OCI-LY3 (cell line): ENCODE measurements around the gene COG2.

Experiments used
- H2AFZ ChIP-seq: fragments of 200-600, 300-600 bp; shearing (Covaris generic); 2 replicates; pipeline ENCODE4 v1.6.0; 2014; ENCODE audit warnings: antibody characterized with exemption, low read depth, low read length
- H3K27ac ChIP-seq: fragments of 200-600, 300-600 bp; sonication (generic); 2 replicates; pipeline ENCODE4 v1.5.1; 2014; ENCODE audit warnings: mild to moderate bottlenecking, low read length, moderate library complexity, mixed read lengths
- H3K27me3 ChIP-seq: fragments of 200-600, 300-600 bp; sonication (generic); 2 replicates; pipeline ENCODE4 v1.6.1; 2014; ENCODE audit warnings: low read depth, low read length, mixed read lengths
- H3K36me3 ChIP-seq: fragments of 200-600, 300-600 bp; sonication (generic); replicated peaks from 2 replicates; pipeline ENCODE3; 2014; ENCODE audit warnings: low read depth, low read length, mixed read lengths
- H3K4me1 ChIP-seq: fragments of 300-600, 200-600 bp; sonication (generic); 2 replicates; pipeline ENCODE4 v1.6.1; 2014; ENCODE audit warnings: low read length, mixed read lengths
- H3K4me2 ChIP-seq: fragments of 200-600, 300-600 bp; sonication (generic); 2 replicates; pipeline ENCODE4 v1.6.1; 2014; ENCODE audit warnings: low read length, mixed read lengths
- H3K4me3 ChIP-seq: fragments of 300-600, 200-600 bp; sonication (generic); 2 replicates; pipeline ENCODE4 v1.5.1; 2014; ENCODE audit warnings: antibody characterized with exemption, mild to moderate bottlenecking, low read length, moderate library complexity
- H3K79me2 ChIP-seq: fragments of 300-600, 200-600 bp; shearing (Covaris generic); 2 replicates; pipeline ENCODE4 v1.6.1; 2014; ENCODE audit warnings: mild to moderate bottlenecking, low read length, mixed read lengths
- H3K9ac ChIP-seq: fragments of 300-600, 200-600 bp; shearing (Covaris generic); 2 replicates; pipeline ENCODE4 v1.6.0; 2014; ENCODE audit warnings: mild to moderate bottlenecking, low read length, moderate library complexity
- H3K9me3 ChIP-seq: fragments of 200-600, 300-600 bp; shearing (Covaris generic); 2 replicates; pipeline ENCODE4 v1.6.1; 2014; ENCODE audit warnings: low read length, mixed read lengths; ENCODE audit not compliant: insufficient read depth
- H4K20me1 ChIP-seq: fragments of 200-600, 300-600 bp; sonication (generic); 2 replicates; pipeline ENCODE4 v1.6.1; 2016; ENCODE audit warnings: low read length, mixed read lengths; ENCODE audit not compliant: insufficient read depth
- CTCF ChIP-seq: fragments of 200-600, 300-600 bp; sonication (generic); IDR thresholded peaks from 2 replicates; pipeline ENCODE4 v1.5.1; 2014; ENCODE audit warnings: antibody characterized with exemption, low read length, low read depth
- EZH2phosphoT487 ChIP-seq: fragments of 200-600 bp; shearing (Covaris generic); IDR thresholded peaks from 2 replicates; pipeline ENCODE4 v1.6.1; 2018; ENCODE audit warnings: antibody characterized with exemption, mixed run types, low read depth

The COG2 gene

GRCh38 chr1:230691615-230692014, 49.3 kb downstream of the COG2 start:
- no peaks in the 10 kb centered on the region for H3K4me1 ChIP-seq
- H2AFZ ChIP-seq, result no peak overlapping the region
- no peaks in the 10 kb centered on the region for H3K27me3 ChIP-seq
- no peak overlapping the region for H3K9ac ChIP-seq
- peaks cover 58% of the 10 kb centered on the region for H3K36me3 ChIP-seq
- no peak overlapping the region for H3K27ac ChIP-seq
- no peak overlapping the region for H3K4me2 ChIP-seq
- TF ChIP-seq CTCF (no peak), EZH2phosphoT487 (no peak)
- H3K4me3 ChIP-seq, result no peak overlapping the region
- no peaks in the 10 kb centered on the region for H3K9me3 ChIP-seq
- no peaks in the 10 kb centered on the region for H4K20me1 ChIP-seq
- H3K79me2 ChIP-seq, result no peaks in the 10 kb centered on the region

- Histone ChIP-seq H3K4me2 (no peak overlapping the region), H3K9me3 (no peaks in the 10 kb centered on the region), H3K36me3 (peaks cover 45% of the 10 kb centered on the region), H3K27me3 (no peaks in the 10 kb centered on the region), H3K9ac (no peak overlapping the region), H2AFZ (no peak overlapping the region), H3K79me2 (no peaks in the 10 kb centered on the region), H3K4me1 (no peaks in the 10 kb centered on the region), H4K20me1 (no peaks in the 10 kb centered on the region), H3K27ac (no peak overlapping the region), H3K4me3 (no peak overlapping the region)
- no peak for TF ChIP-seq CTCF
- no peak for TF ChIP-seq EZH2phosphoT487
These were observed 50.9 kb downstream of the COG2 start for GRCh38 chr1:230693221-230693620.

GRCh38 chr1:230693777-230694176, 51.5 kb downstream of the COG2 start:
- Histone ChIP-seq H3K4me2 (no peak overlapping the region), H4K20me1 (no peaks in the 10 kb centered on the region), H3K9ac (no peak overlapping the region), H3K36me3 (peaks cover 39% of the 10 kb centered on the region), H3K79me2 (no peaks in the 10 kb centered on the region), H3K27me3 (no peaks in the 10 kb centered on the region), H3K4me3 (no peak overlapping the region), H3K9me3 (no peaks in the 10 kb centered on the region), H2AFZ (no peak overlapping the region), H3K4me1 (no peaks in the 10 kb centered on the region), H3K27ac (no peak overlapping the region)
- no peak for TF ChIP-seq CTCF
- TF ChIP-seq EZH2phosphoT487, result no peak

GRCh38 chr1:230694464-230694863, 52.2 kb downstream of the COG2 start:
- no peak overlapping the region for H2AFZ ChIP-seq
- no peak overlapping the region for H3K9ac ChIP-seq
- peaks cover 38% of the 10 kb centered on the region for H3K36me3 ChIP-seq
- H3K27ac ChIP-seq, result no peak overlapping the region
- H3K9me3 ChIP-seq, result no peaks in the 10 kb centered on the region
- no peak overlapping the region for H3K4me3 ChIP-seq
- no peaks in the 10 kb centered on the region for H3K27me3 ChIP-seq
- no peak for TF ChIP-seq EZH2phosphoT487
- TF ChIP-seq CTCF, result no peak
- no peaks in the 10 kb centered on the region for H4K20me1 ChIP-seq
- no peaks in the 10 kb centered on the region for H3K79me2 ChIP-seq
- H3K4me1 ChIP-seq, result no peaks in the 10 kb centered on the region
- no peak overlapping the region for H3K4me2 ChIP-seq
